Neuronal stem cell (in vitro differentiated cells): ENCODE results near the gene PPA2.

Experiments
- DNase-seq: peaks from one replicate; pipeline ENCODE4 v3.0.0-alpha.2; 2013; ENCODE audit warnings: low spot score
- H2AFZ ChIP-seq: one replicate; pipeline ENCODE4 v1.6.1; 2013; ENCODE audit warnings: mild to moderate bottlenecking, low read length, inconsistent platforms
- H2AK5ac ChIP-seq: 2 replicates; pipeline ENCODE4 v1.6.1; 2013; ENCODE audit warnings: low read depth, mild to moderate bottlenecking, inconsistent platforms, low read length, moderate library complexity, mixed read lengths
- H2BK120ac ChIP-seq: 2 replicates; pipeline ENCODE4 v1.6.1; 2013; ENCODE audit warnings: low read depth, mild to moderate bottlenecking, inconsistent platforms, low read length, moderate library complexity, mixed read lengths
- H2BK12ac ChIP-seq: one replicate; pipeline ENCODE4 v1.6.1; 2013; ENCODE audit warnings: low read length, inconsistent platforms
- H2BK15ac ChIP-seq: 2 replicates; pipeline ENCODE4 v1.6.1; 2013; ENCODE audit warnings: mild to moderate bottlenecking, low read length, inconsistent platforms, mixed read lengths
- H2BK5ac ChIP-seq: one replicate; pipeline ENCODE4 v1.6.1; 2013; ENCODE audit warnings: inconsistent platforms, mild to moderate bottlenecking, low read length, moderate library complexity
- H3K14ac ChIP-seq: one replicate; pipeline ENCODE4 v1.6.1; 2013; ENCODE audit warnings: low read length, inconsistent platforms
- H3K18ac ChIP-seq: 2 replicates; pipeline ENCODE4 v1.6.1; 2013; ENCODE audit warnings: low read length, inconsistent platforms
- H3K23ac ChIP-seq: 2 replicates; pipeline ENCODE4 v1.6.1; 2013; ENCODE audit warnings: low read depth, mild to moderate bottlenecking, mixed read lengths, low read length, inconsistent platforms; ENCODE audit not compliant: poor library complexity
- H3K27ac ChIP-seq: replicated peaks from 3 replicates; pipeline ENCODE4 v1.5.1; 2013; ENCODE audit warnings: low read length, inconsistent platforms
- H3K27me3 ChIP-seq, 3 experiments: 2 replicates each; pipeline ENCODE4 v1.6.1; 2013; ENCODE audit warnings: low read length in 3 of 3, mild to moderate bottlenecking in 2 of 3, inconsistent platforms in 1 of 3, low read depth in 1 of 3, mixed read lengths in 1 of 3, moderate library complexity in 1 of 3; ENCODE audit not compliant: control insufficient read depth in 3 of 3, insufficient read depth in 3 of 3
- H3K36me3 ChIP-seq, 2 donors: replicated peaks in 1 of 2; 2 replicates each; pipeline ENCODE4 v1.6.1; 2013; ENCODE audit warnings: low read length in 2 of 2; ENCODE audit not compliant: control insufficient read depth in 2 of 2, insufficient read depth in 2 of 2
- H3K4ac ChIP-seq: 2 replicates; pipeline ENCODE4 v1.6.1; 2013; ENCODE audit warnings: inconsistent platforms, mild to moderate bottlenecking, low read length, moderate library complexity
- H3K4me1 ChIP-seq, 2 donors: 1 replicate in 1 of 2; 2 replicates in 1 of 2; pipeline ENCODE4 v1.6.1; 2013; ENCODE audit warnings: low read length in 2 of 2, low read depth in 1 of 2; ENCODE audit not compliant: control insufficient read depth in 2 of 2, insufficient read depth in 1 of 2
- H3K4me2 ChIP-seq: one replicate; pipeline ENCODE4 v1.6.1; 2013; ENCODE audit warnings: mild to moderate bottlenecking, low read length, inconsistent platforms; ENCODE audit not compliant: insufficient read depth, poor library complexity, severe bottlenecking
- H3K4me3 ChIP-seq, 2 donors: 2 replicates each; pipeline ENCODE4 v1.5.1; 2013; ENCODE audit warnings: low read length in 2 of 2, mild to moderate bottlenecking in 2 of 2, inconsistent platforms in 1 of 2, moderate library complexity in 1 of 2
- H3K79me1 ChIP-seq: one replicate; pipeline ENCODE4 v1.6.1; 2013; ENCODE audit warnings: low read depth, mild to moderate bottlenecking, inconsistent platforms, low read length, moderate library complexity
- H3K9ac ChIP-seq: one replicate; pipeline ENCODE4 v1.6.1; 2013; ENCODE audit warnings: mild to moderate bottlenecking, low read depth, low read length, inconsistent platforms; ENCODE audit not compliant: poor library complexity
- H3K9me3 ChIP-seq, 2 donors: replicated peaks in 1 of 2; 2 replicates each; pipeline versions ENCODE3 to v1.6.1; 2013; ENCODE audit warnings: low read length in 2 of 2, mild to moderate bottlenecking in 2 of 2, inconsistent platforms in 1 of 2, low read depth in 1 of 2, mixed read lengths in 1 of 2, moderate library complexity in 1 of 2; ENCODE audit not compliant: control insufficient read depth in 2 of 2, insufficient read depth in 1 of 2
- H4K8ac ChIP-seq: one replicate; pipeline ENCODE4 v1.6.1; 2013; ENCODE audit warnings: low read depth, mild to moderate bottlenecking, inconsistent platforms, low read length, moderate library complexity
- H4K91ac ChIP-seq: one replicate; pipeline ENCODE4 v1.6.1; 2013; ENCODE audit warnings: low read length, low read depth, mild to moderate bottlenecking, inconsistent platforms; ENCODE audit not compliant: poor library complexity
- WGBS, 2 donors: extraction: QIAGEN DNeasy Blood & Tissue Kit; methylation state at CpG; one replicate each; pipeline ENCODE4 v1.1.7; 2013; ENCODE audit warnings: missing lambda C conversion rate in 2 of 2, mixed read lengths in 1 of 2; ENCODE audit not compliant: insufficient read length in 2 of 2, insufficient replicate concordance in 1 of 2; ENCODE audit errors: extremely low coverage in 2 of 2; 5-methylcytosine and 5-hydroxymethylcytosine counted together

PPA2 gene

GRCh38 chr4:105509291-105509690, 35.4 kb upstream of the PPA2 start:
- Histone ChIP-seq H3K4me1 (no peaks in the 10 kb centered on the region), H3K4ac (no peak overlapping the region), H3K9ac (no peak overlapping the region), H3K27ac (no peak overlapping the region), H2AFZ (no peak overlapping the region), H3K4me2 (no peak overlapping the region), H3K18ac (no peak overlapping the region), H2BK5ac (no peak overlapping the region), H3K23ac (no peak overlapping the region), H3K79me1 (no peaks in the 10 kb centered on the region), H2BK15ac (no peak overlapping the region), H3K27me3 (peaks cover 0 to 4% (median 0%) of the 10 kb centered on the region in 3 experiments), H2AK5ac (no peak overlapping the region), H3K36me3 (no peaks in the 10 kb centered on the region), H4K91ac (no peak overlapping the region), H3K14ac (no peak overlapping the region), H3K9me3 (no peaks in the 10 kb centered on the region), H2BK120ac (no peak overlapping the region), H3K4me3 (no peak overlapping the region), H4K8ac (no peak overlapping the region), H2BK12ac (no peak overlapping the region)
- no CpG with 5 or more reads among the region's 1 CpG for WGBS, 2 donors
- DNase-seq: no peak

GRCh38 chr4:105504744-105505143, 30.9 kb upstream of the PPA2 start:
- H3K79me1 ChIP-seq: no peaks in the 10 kb centered on the region
- no peak overlapping the region for H3K4me3 ChIP-seq
- DNase-seq: no peak
- H2BK120ac ChIP-seq: no peak overlapping the region
- H3K14ac ChIP-seq: no peak overlapping the region
- H3K36me3 ChIP-seq: no peaks in the 10 kb centered on the region
- peaks cover 0 to 4% (median 0%) of the 10 kb centered on the region in 3 experiments for H3K27me3 ChIP-seq
- H4K91ac ChIP-seq: no peak overlapping the region
- H3K4ac ChIP-seq: no peak overlapping the region
- no peaks in the 10 kb centered on the region for H3K4me1 ChIP-seq
- H2BK15ac ChIP-seq: no peak overlapping the region
- H3K23ac ChIP-seq: no peak overlapping the region
- H3K18ac ChIP-seq: no peak overlapping the region
- no peak overlapping the region for H4K8ac ChIP-seq
- H3K27ac ChIP-seq: no peak overlapping the region
- H3K4me2 ChIP-seq: no peak overlapping the region
- no peak overlapping the region for H3K9ac ChIP-seq
- H2BK5ac ChIP-seq: no peak overlapping the region
- H3K9me3 ChIP-seq: no peaks in the 10 kb centered on the region
- no CpG with 5 or more reads among the region's 2 CpGs for WGBS, 2 donors
- H2BK12ac ChIP-seq: no peak overlapping the region
- no peak overlapping the region for H2AFZ ChIP-seq
- H2AK5ac ChIP-seq: no peak overlapping the region

- H2AFZ ChIP-seq: no peak overlapping the region
- H3K23ac ChIP-seq: no peak overlapping the region
- H3K4me3 ChIP-seq: no peak overlapping the region
- H3K9me3 ChIP-seq: no peaks in the 10 kb centered on the region
- DNase-seq: no peak
- WGBS, 2 donors: no CpG with 5 or more reads among the region's 2 CpGs
- no peaks in the 10 kb centered on the region for H3K79me1 ChIP-seq
- H3K4ac ChIP-seq: no peak overlapping the region
- no peak overlapping the region for H3K18ac ChIP-seq
- no peak overlapping the region for H2BK12ac ChIP-seq
- H3K27me3 ChIP-seq: peaks cover 0 to 4% (median 0%) of the 10 kb centered on the region in 3 experiments
- H3K4me1 ChIP-seq: no peaks in the 10 kb centered on the region
- H3K27ac ChIP-seq: no peak overlapping the region
- H3K4me2 ChIP-seq: no peak overlapping the region
- no peak overlapping the region for H2BK5ac ChIP-seq
- H4K8ac ChIP-seq: no peak overlapping the region
- H3K36me3 ChIP-seq: no peaks in the 10 kb centered on the region
- no peak overlapping the region for H2BK15ac ChIP-seq
- no peak overlapping the region for H2BK120ac ChIP-seq
- no peak overlapping the region for H3K9ac ChIP-seq
- no peak overlapping the region for H4K91ac ChIP-seq
- no peak overlapping the region for H3K14ac ChIP-seq
- H2AK5ac ChIP-seq: no peak overlapping the region
Observed at GRCh38 chr4:105503484-105503883, 29.6 kb upstream of the PPA2 start.

- no peak for DNase-seq
- Histone ChIP-seq H4K8ac (no peak overlapping the region), H3K4me1 (no peaks in the 10 kb centered on the region), H3K4me3 (no peak overlapping the region), H2BK5ac (no peak overlapping the region), H2BK12ac (no peak overlapping the region), H3K79me1 (no peaks in the 10 kb centered on the region), H2AFZ (no peak overlapping the region), H2AK5ac (no peak overlapping the region), H3K14ac (no peak overlapping the region), H3K9ac (no peak overlapping the region), H3K4me2 (no peak overlapping the region), H2BK120ac (no peak overlapping the region), H2BK15ac (no peak overlapping the region), H3K36me3 (no peaks in the 10 kb centered on the region), H3K4ac (no peak overlapping the region), H4K91ac (no peak overlapping the region), H3K27ac (no peak overlapping the region), H3K23ac (no peak overlapping the region), H3K18ac (no peak overlapping the region), H3K9me3 (no peaks in the 10 kb centered on the region), H3K27me3 (no peaks in the 10 kb centered on the region)
- no CpG with 5 or more reads among the region's 2 CpGs for WGBS, 2 donors
Observed at GRCh38 chr4:105496899-105497298, 23.0 kb upstream of the PPA2 start.
